CD4-positive, alpha-beta memory T cell (primary cell): ENCODE results near the gene NCMAP. TPM values are rescaled to one million over a fixed set of nuclear protein-coding genes. Genes with fewer than 3 reads are reported as not detected.
A peak's percentile ranks its signal among the peaks of the same experiment; 100 is the strongest.
"Not testable (repeated sequence)": the region's sequence is repeated elsewhere in the genome, so short reads cannot be mapped to it uniquely, and the experiment has no call there.

Experiments
- CTCF ChIA-PET: fragments of 350-600 bp; sonication (Branson Sonifier 250); formaldehyde crosslinking; loops from one replicate; lab custom pipeline; 2021; ENCODE audit warnings: inconsistent platforms; ENCODE audit not compliant: partially characterized antibody; lab: Charles Lee
- POLR2A ChIA-PET: fragments of 350-600 bp; sonication (Branson Sonifier 250); formaldehyde crosslinking; loops from one replicate; lab custom pipeline; 2021; ENCODE audit not compliant: partially characterized antibody; lab: Charles Lee
- DNase-seq, 5 donors: peaks; one replicate each; pipeline versions ENCODE4 v3.0.0 to v3.0.0-alpha.2; 2020 to 2022; ENCODE audit warnings: mixed read lengths in 1 of 5
- H3K27ac ChIP-seq: one replicate; pipeline ENCODE4 v1.7.0; 2013; ENCODE audit warnings: low read depth, low read length
- H3K27me3 ChIP-seq: 2 replicates; pipeline ENCODE4 v1.7.0; 2013; ENCODE audit warnings: mild to moderate bottlenecking, low read length, moderate library complexity; ENCODE audit not compliant: insufficient read depth
- H3K36me3 ChIP-seq: 2 replicates; pipeline ENCODE4 v1.7.0; 2013; ENCODE audit warnings: mild to moderate bottlenecking, low read length, moderate library complexity; ENCODE audit not compliant: insufficient read depth
- H3K4me1 ChIP-seq: 2 replicates; pipeline ENCODE4 v1.7.0; 2013; ENCODE audit warnings: mild to moderate bottlenecking, low read length, moderate library complexity; ENCODE audit not compliant: insufficient read depth
- H3K4me3 ChIP-seq, 2 donors: one replicate each; pipeline ENCODE4 v1.7.0; 2013; ENCODE audit warnings: low read length in 2 of 2, mild to moderate bottlenecking in 1 of 2
- H3K9me3 ChIP-seq, 2 donors: one replicate each; pipeline ENCODE4 v1.7.0; 2013; ENCODE audit warnings: low read length in 2 of 2, control low read depth in 1 of 2; ENCODE audit not compliant: control insufficient read depth in 1 of 2
- H3K27ac Mint-ChIP-seq, 7 donors: one replicate each; pipeline ENCODE4 v1.8.0; 2020 to 2021; ENCODE audit warnings: mixed read lengths in 7 of 7, mild to moderate bottlenecking in 6 of 7, inconsistent platforms in 3 of 7, moderate library complexity in 3 of 7
- H3K27me3 Mint-ChIP-seq, 2 donors: one replicate each; pipeline ENCODE4 v1.8.0; 2020 to 2021; ENCODE audit warnings: mixed read lengths in 2 of 2
- H3K36me3 Mint-ChIP-seq, 2 donors: one replicate each; pipeline ENCODE4 v1.8.0; 2020 to 2021; ENCODE audit warnings: mixed read lengths in 2 of 2, inconsistent platforms in 1 of 2, mild to moderate bottlenecking in 1 of 2
- H3K4me1 Mint-ChIP-seq, 4 donors: one replicate each; pipeline ENCODE4 v1.8.0; 2020 to 2021; ENCODE audit warnings: mixed read lengths in 4 of 4, mild to moderate bottlenecking in 1 of 4
- H3K4me3 Mint-ChIP-seq, 8 donors: one replicate each; pipeline ENCODE4 v1.8.0; 2020 to 2021; ENCODE audit warnings: mixed read lengths in 8 of 8, mild to moderate bottlenecking in 7 of 8, moderate library complexity in 6 of 8, inconsistent platforms in 3 of 8
- H3K9me3 Mint-ChIP-seq, 8 donors: one replicate each; pipeline ENCODE4 v1.8.0; 2020 to 2021; ENCODE audit warnings: mixed read lengths in 8 of 8, mild to moderate bottlenecking in 5 of 8, inconsistent platforms in 3 of 8, moderate library complexity in 1 of 8
- intact Hi-C: fragments of 100-400 bp; cut with micrococcal nuclease; formaldehyde crosslinking; loops from one replicate; pipeline ENCODE4 v1.15.1; 2023
- polyA plus RNA-seq, 2 donors: library from polyadenylated mRNA; unstranded; fragments of 300-500 nt; fragmentation: Illumina TruSeq; gene quantifications; one replicate each; pipeline ENCODE4 v1.2.3, GENCODE V29; 2021
- total RNA-seq, 2 experiments: library from RNA; stranded (reverse); gene quantifications; one replicate each; pipeline ENCODE4 v1.2.3, GENCODE V29; 2021

Gene NCMAP
- total and polyA plus RNA-seq, 4 experiments from 2014 or later = 0.10 to 0.12 TPM; not detected in 2

DNA sequence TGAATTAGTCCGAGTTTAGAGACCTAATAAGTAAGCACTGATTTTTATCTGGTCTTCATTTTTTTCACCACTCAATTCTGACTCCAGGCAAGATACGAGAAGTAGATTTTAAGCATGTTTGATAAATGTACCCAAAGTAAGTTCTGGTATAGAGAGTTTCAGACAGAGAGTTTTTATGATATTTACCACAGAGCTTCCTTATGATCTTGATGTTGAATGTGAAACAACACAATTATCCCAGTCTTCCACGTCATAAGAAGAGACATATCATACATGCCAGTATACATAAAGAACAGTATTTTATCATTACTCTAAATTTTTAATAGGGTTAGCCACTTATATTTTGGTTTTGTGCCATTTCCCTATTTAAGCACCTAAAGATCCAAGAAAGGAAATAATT lies 7.8 kb upstream of the NCMAP start:
- H3K4me1 Mint-ChIP-seq = peaks cover 18 to 21% (median 19%) of the 10 kb centered on the region in 4 donors
- Histone ChIP-seq H3K9me3 (no peaks in the 10 kb centered on the region), H3K4me3 (no peak overlapping the region), H3K36me3 (no peaks in the 10 kb centered on the region), H3K4me1 (peaks cover 17% of the 10 kb centered on the region), H3K27ac (no peak overlapping the region), H3K27me3 (no peaks in the 10 kb centered on the region)
- DNase-seq = no peak
- no peaks in the 10 kb centered on the region for H3K36me3 Mint-ChIP-seq
- H3K27me3 Mint-ChIP-seq = no peaks in the 10 kb centered on the region
- CTCF ChIA-PET = interaction anchor here (1.1 to 2.5 kb wide), 6 partner anchors 22 to 346 kb away, joined by 3 to 12 read pairs (median 4); no protein-coding TSS in a partner anchor
- intact Hi-C loops = no loop called here
- H3K4me3 Mint-ChIP-seq = no peak overlapping the region
- no peaks in the 10 kb centered on the region for H3K9me3 Mint-ChIP-seq
- POLR2A ChIA-PET = interaction anchor here (1.1 kb wide), 1 partner anchor 46 kb away, joined by 3 read pairs; the partner anchor contains the start of gene RCAN3
- H3K27ac Mint-ChIP-seq = peak overlapping the region in 1 of 7 donors; percentile 20

DNA sequence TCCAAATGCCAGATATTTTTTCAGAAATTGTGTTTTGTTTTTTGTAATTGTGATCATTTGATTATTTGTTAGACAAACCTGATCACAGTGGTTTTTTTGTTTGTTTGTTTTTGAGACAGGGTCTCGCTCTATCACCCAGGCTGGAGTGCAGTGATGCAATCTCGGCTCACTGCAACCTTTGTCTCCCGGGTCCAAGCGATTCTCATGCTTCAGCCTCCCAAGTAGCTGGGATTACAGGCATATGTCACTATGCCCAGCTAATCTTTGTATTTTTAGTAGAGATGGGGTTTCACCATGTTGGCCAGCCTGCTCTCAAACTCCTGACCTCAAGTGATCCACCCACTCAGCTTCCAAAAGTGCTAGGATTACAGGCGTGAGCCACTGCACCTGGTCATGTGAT lies 6.7 kb upstream of the NCMAP start:
- H3K27ac ChIP-seq, H3K9me3 ChIP-seq, H3K27me3 Mint-ChIP-seq, CTCF ChIA-PET, H3K27ac Mint-ChIP-seq, intact Hi-C loops, H3K9me3 Mint-ChIP-seq, H3K4me3 Mint-ChIP-seq, H3K4me3 ChIP-seq, DNase-seq, H3K27me3 ChIP-seq, H3K36me3 ChIP-seq, H3K36me3 Mint-ChIP-seq: not testable (repeated sequence)
- peaks cover 17 to 21% (median 18%) of the 10 kb centered on the region in 4 donors for H3K4me1 Mint-ChIP-seq
- POLR2A ChIA-PET = interaction anchor here (1.0 kb wide), 1 partner anchor 13 kb away, joined by 3 read pairs; no protein-coding TSS in a partner anchor
- peaks cover 17% of the 10 kb centered on the region for H3K4me1 ChIP-seq

DNA sequence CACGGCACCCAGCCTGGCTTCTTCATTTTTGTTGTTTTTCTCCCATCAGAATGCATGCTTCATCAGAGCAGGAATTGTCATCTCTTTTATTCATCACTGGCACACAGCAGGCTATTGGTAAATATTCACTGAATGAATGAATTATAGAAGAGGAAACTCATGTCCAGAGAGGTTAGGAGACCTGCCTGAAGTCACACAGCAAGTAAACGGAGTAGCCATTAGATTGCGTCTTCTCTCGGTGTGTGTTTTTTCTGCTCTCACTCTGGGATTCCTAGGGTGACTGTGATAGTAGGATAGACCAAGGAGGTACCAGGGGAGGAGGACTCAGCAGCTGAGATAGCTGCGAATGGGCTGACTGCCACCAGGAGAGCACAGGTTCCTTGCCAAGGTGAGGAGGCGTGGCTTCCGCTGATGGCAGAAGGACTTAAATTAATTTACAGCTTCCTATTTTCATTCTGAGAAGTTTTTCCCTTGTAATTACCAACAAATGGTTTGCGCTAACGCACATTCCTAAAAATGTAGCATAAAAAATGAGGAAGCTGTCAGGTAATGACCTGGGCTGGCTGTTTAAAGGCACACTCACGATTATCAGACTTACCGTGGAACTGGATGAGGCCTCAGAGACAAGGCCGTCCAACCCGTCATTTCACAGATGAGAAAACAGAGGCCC lies 4.5 kb upstream of the NCMAP start:
- DNase-seq = no peak
- CTCF ChIA-PET = no interaction called here
- no peaks in the 10 kb centered on the region for H3K9me3 ChIP-seq
- Mint-ChIP-seq H3K9me3 (no peaks in the 10 kb centered on the region), H3K4me1 (peaks cover 4 to 9% (median 6%) of the 10 kb centered on the region in 4 donors), H3K36me3 (no peaks in the 10 kb centered on the region), H3K4me3 (no peak overlapping the region), H3K27me3 (no peaks in the 10 kb centered on the region), H3K27ac (no peak overlapping the region)
- H3K36me3 ChIP-seq = no peaks in the 10 kb centered on the region
- intact Hi-C loops = no loop called here
- H3K27me3 ChIP-seq = no peaks in the 10 kb centered on the region
- no peak overlapping the region for H3K27ac ChIP-seq
- POLR2A ChIA-PET = no interaction called here
- peaks cover 10% of the 10 kb centered on the region for H3K4me1 ChIP-seq
- H3K4me3 ChIP-seq = no peak overlapping the region

DNA sequence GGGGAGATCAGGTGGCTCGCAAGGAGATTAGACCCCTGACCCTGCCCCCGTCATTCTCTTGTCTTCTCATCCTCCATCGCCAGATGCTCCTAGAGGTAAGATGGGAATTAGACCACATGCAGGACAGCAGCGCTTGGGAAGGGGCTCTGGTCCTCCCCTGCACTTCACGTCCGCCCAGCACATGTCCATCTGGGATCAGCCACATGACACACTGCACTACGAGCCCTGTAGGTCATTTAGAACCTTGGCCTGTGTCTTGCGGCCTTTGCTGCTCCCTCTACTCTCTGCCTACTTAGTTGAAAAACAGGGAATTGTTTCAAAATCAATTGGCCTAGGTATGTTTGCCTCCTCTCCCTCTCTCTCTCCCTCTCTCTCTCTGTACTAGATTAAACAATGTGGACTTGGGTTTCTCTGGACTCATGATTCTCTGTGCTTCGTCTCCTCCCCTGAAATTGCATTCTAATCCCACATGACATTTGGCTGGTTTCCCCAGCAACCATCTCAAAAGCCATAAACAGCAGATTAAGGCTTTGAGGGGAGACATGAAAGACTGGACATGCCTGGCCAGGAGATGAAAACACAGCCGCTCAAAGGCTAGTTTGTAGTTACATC lies 3.8 kb upstream of the NCMAP start:
- no peak overlapping the region for H3K4me3 ChIP-seq
- H3K36me3 Mint-ChIP-seq = no peaks in the 10 kb centered on the region
- ChIA-PET POLR2A (no interaction called here), CTCF (no interaction called here)
- H3K36me3 ChIP-seq = no peaks in the 10 kb centered on the region
- H3K27ac Mint-ChIP-seq = no peak overlapping the region
- intact Hi-C loops = no loop called here
- no peak overlapping the region for H3K4me3 Mint-ChIP-seq
- peaks cover 13% of the 10 kb centered on the region for H3K4me1 ChIP-seq
- H3K9me3 Mint-ChIP-seq = no peaks in the 10 kb centered on the region
- H3K4me1 Mint-ChIP-seq = peaks cover 5 to 13% (median 8%) of the 10 kb centered on the region in 4 donors
- H3K27me3 ChIP-seq = no peaks in the 10 kb centered on the region
- H3K9me3 ChIP-seq = no peaks in the 10 kb centered on the region
- DNase-seq = no peak
- peaks cover 2% of the 10 kb centered on the region in 2 donors for H3K27me3 Mint-ChIP-seq
- no peak overlapping the region for H3K27ac ChIP-seq

DNA sequence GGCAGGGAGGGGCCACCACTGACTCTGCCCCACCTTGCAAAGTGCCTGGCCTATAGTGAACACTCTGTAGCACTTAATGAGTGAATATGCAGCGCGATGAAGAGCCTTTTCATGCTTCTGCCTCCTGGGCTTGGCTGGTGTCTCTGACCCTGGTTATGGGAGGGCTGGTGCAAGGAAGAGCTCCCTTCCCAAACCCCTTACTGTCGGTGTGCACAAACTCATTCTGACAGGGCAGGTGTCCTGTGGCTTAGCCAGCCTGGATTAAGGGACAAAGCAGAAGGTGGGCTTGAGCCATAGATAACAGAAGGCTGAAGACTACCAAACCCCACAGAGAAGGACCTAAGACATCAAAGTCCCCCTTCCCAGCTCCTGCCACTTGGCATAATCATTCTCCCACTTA lies 2.0 kb upstream of the NCMAP start:
- no peak for DNase-seq
- Mint-ChIP-seq H3K4me3 (peak overlapping the region in 1 of 8 donors; percentile 43), H3K27me3 (peaks cover 4 to 10% of the 10 kb centered on the region in 2 donors), H3K4me1 (peaks cover 4 to 16% (median 10%) of the 10 kb centered on the region in 4 donors), H3K9me3 (no peaks in the 10 kb centered on the region), H3K27ac (peak overlapping the region in 2 of 7 donors; percentile 63 to 65), H3K36me3 (no peaks in the 10 kb centered on the region)
- Histone ChIP-seq H3K9me3 (no peaks in the 10 kb centered on the region), H3K36me3 (no peaks in the 10 kb centered on the region), H3K27me3 (no peaks in the 10 kb centered on the region), H3K4me3 (no peak overlapping the region), H3K4me1 (peaks cover 13% of the 10 kb centered on the region), H3K27ac (no peak overlapping the region)
- intact Hi-C loops = no loop called here
- POLR2A ChIA-PET = no interaction called here
- CTCF ChIA-PET = no interaction called here

DNA sequence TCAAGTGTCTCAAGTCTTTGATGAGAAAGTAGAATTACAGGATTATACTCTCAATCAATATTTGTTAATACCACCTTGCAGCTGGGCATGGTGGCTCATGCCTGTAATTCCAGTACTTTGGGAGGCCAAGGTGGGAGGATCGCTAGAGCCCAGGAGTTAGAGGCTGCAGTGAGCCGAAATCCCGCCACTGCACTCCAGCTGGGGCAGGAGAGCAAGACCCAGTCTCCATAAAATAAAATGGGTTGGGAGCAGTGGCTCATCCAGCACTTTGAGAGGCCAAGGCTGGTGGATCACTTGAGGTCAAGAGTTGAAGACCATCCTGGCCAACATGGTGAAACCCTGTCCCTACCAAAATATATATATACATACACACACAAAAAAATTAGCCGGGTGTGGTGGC lies 1.2 kb upstream of the NCMAP start:
- ChIA-PET CTCF (interaction anchor here (1.7 kb wide), 1 partner anchor 9 kb away, joined by 7 read pairs; no protein-coding TSS in a partner anchor), POLR2A (no interaction called here)
- Mint-ChIP-seq H3K4me3 (peak overlapping the region in 5 of 8 donors; percentile 47 to 84 (median 76)), H3K4me1 (peaks cover 4 to 16% (median 10%) of the 10 kb centered on the region in 4 donors), H3K9me3 (no peaks in the 10 kb centered on the region), H3K27me3 (peaks cover 4 to 10% of the 10 kb centered on the region in 2 donors), H3K27ac (no peak overlapping the region), H3K36me3 (no peaks in the 10 kb centered on the region)
- Histone ChIP-seq H3K27me3 (no peaks in the 10 kb centered on the region), H3K9me3 (no peaks in the 10 kb centered on the region), H3K4me3 (no peak overlapping the region), H3K36me3 (no peaks in the 10 kb centered on the region), H3K27ac (no peak overlapping the region), H3K4me1 (peaks cover 13% of the 10 kb centered on the region)
- intact Hi-C loops = no loop called here
- DNase-seq = no peak

DNA sequence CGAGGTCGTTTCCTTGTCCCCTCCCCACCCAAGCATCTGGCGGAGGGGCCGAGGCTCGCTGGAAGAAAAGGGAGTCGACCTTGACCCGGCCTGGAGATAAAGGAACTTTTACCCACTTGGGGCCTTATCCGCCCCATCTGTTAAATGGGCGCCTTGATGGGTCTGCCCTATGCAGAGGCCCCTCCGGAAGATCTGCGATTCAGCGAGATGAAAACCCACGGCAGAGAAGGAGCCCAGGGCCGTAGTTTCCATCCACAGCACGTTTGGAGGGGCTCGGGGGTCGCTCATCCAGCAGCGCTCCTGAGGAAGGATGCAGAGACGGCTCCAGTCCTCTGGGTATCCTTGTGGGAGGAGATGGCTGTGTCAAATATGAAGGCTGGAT lies 518 bp downstream of the NCMAP start:
- H3K4me1 ChIP-seq = peaks cover 13% of the 10 kb centered on the region
- intact Hi-C loops = no loop called here
- DNase-seq = peak in 1 of 5 donors; percentile 31
- ChIA-PET CTCF (no interaction called here), POLR2A (no interaction called here)
- H3K27me3 ChIP-seq = no peaks in the 10 kb centered on the region
- no peak overlapping the region for H3K27ac ChIP-seq
- Mint-ChIP-seq H3K4me3 (peak overlapping the region; percentile 34 to 78 (median 54)), H3K9me3 (no peaks in the 10 kb centered on the region), H3K4me1 (peaks cover 4 to 16% (median 11%) of the 10 kb centered on the region in 4 donors), H3K36me3 (no peaks in the 10 kb centered on the region), H3K27ac (peak overlapping the region in 2 of 7 donors; percentile 19 to 30), H3K27me3 (peaks cover 4 to 10% of the 10 kb centered on the region in 2 donors)
- H3K9me3 ChIP-seq = no peaks in the 10 kb centered on the region
- H3K36me3 ChIP-seq = no peaks in the 10 kb centered on the region
- peak overlapping the region in 1 of 2 donors; percentile 32 for H3K4me3 ChIP-seq
